ENCODE data around the gene TBX18.

The TBX18 gene

DNA sequence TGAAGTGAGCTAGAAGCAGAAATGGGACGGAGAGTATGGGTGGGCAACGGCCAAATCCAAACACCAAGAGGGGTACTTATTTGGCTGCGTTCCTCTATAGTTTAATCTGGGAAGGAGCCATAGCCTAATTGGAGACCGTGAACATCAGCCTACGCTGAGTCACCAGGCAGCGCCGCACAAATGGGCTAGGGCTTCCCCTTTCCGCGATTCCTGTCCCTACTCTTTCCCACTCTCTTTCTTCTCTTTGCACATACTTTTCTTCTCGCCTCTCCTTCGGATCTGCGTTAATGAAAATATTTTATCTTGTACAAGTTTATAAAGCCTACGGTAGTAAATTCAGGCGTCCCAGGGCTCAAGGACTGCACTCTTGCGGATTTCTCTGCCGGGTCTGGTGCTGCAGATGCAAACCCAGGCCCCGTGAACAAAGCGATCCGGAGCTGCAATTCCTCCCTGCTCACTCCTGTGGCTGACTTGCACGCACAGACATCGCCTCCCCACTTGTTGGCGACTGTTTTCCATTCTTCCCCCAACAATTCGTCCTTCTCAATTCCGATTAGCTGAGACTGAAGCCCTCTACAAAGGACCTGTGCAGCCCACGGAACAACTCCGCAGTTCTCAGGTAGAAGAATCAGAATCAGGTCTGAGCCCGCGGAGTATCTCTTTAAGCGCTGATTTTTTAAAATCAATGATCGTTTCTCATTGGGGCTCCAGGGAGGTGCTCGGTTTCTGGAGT is 4.2 kb upstream of the TBX18 start:
- FAIRE-seq (no peak), DNase-seq (ENCODE audit: insufficient read length, low spot score) (no peak)
- no peak for TF ChIP-seq POLR2A (IDR thresholded peaks at IDR 0.05; ENCODE audit: low read depth, low read length)

GRCh38 chr6:84767526-84768201 is 3.3 kb upstream of the TBX18 start:
- TF ChIP-seq POLR2A (IDR thresholded peaks at IDR 0.05; ENCODE audit: low read depth, low read length), result no peak
- FAIRE-seq (no peak), DNase-seq (ENCODE audit: insufficient read length, low spot score) (no peak)

GRCh38 chr6:84766799-84767525 is 2.6 kb upstream of the TBX18 start:
- DNase-seq (ENCODE audit: insufficient read length, low spot score), result no peak
- no peak for FAIRE-seq
- no peak for TF ChIP-seq POLR2A (IDR thresholded peaks at IDR 0.05; ENCODE audit: low read depth, low read length)

- FAIRE-seq, result no peak
- no peak for DNase-seq (ENCODE audit: insufficient read length, low spot score)
- TF ChIP-seq POLR2A (IDR thresholded peaks at IDR 0.05; ENCODE audit: low read depth, low read length), result no peak
These were observed 1.9 kb upstream of the TBX18 start for GRCh38 chr6:84766118-84766798.

- FAIRE-seq (no peak), DNase-seq (ENCODE audit: insufficient read length, low spot score) (no peak)
- no peak for TF ChIP-seq POLR2A (IDR thresholded peaks at IDR 0.05; ENCODE audit: low read depth, low read length)
These were observed 489 bp downstream of the TBX18 start for GRCh38 chr6:84763886-84764331.

DNA sequence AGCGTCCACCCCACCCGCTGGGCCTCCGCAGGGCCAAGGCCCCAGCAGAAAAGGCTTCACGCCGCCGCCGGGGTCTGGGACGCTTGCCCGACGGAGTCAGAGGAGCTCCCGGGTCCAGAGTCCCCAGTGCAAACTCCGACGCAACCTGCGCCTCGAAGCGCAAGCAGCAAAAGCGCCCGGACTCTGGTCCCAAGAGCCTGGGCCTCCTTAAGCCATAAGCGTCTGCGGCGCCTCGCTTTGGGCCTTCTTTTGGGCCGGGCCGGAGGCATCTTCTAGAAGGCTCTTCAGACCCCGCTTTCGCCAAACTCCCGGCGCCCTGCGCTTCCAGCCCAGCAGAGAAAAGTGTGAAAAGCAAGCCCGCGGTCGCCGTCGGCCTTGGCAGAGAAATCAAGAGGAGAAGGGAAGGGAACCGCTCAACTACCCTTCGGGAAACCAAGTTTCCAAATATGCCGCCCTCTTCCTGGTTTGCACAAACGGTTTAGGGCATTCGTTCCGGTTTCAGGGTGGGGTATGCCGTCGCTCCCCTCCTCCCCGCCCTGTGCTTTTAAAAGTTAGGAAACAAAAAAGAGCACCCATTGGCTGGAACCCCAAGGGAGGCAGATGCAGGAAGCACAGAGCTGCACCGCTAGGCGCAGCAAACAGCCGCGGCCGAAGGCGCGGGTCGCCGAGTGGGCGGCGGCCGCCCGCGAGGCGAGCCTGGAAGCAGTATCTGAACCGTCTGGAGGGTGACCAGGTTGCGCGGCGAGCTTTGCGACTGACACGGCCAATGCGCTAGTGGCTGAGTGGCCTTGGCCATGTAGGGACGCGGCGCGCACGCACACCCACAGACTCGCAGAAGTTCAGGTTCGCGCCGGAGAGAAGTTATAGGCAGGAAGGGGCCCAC is 1.2 kb downstream of the TBX18 start:
- FAIRE-seq (no peak), DNase-seq (ENCODE audit: insufficient read length, low spot score) (no peak)
- no peak for TF ChIP-seq POLR2A (IDR thresholded peaks at IDR 0.05; ENCODE audit: low read depth, low read length)

GRCh38 chr6:84762220-84763002 is 2.0 kb downstream of the TBX18 start:
- TF ChIP-seq POLR2A (IDR thresholded peaks at IDR 0.05; ENCODE audit: low read depth, low read length), result no peak
- FAIRE-seq, result no peak
- DNase-seq (ENCODE audit: insufficient read length, low spot score), result no peak

- FAIRE-seq (no peak), DNase-seq (ENCODE audit: insufficient read length, low spot score) (no peak)
- TF ChIP-seq POLR2A (IDR thresholded peaks at IDR 0.05; ENCODE audit: low read depth, low read length), result no peak
These were observed 5.9 kb downstream of the TBX18 start for GRCh38 chr6:84758486-84758885.

DNA sequence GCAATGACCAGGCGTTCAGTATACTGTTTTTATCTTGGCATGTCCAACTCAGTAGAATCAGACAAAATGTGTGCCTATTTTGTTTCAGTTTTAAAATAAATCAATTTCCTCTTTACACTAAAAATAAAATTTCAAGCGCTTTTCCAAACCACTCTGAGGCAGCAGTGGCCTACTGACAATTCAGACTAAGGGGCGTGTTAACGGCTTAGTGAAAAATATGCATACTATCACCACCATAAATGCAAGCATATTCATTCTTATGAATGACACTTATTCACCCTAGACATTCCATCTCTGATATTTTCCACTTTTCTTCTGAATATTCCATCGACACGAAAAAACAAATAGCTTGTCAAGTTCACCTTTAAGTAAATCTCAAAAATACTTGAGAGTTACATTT is 7.5 kb downstream of the TBX18 start:
- no peak for FAIRE-seq
- no peak for TF ChIP-seq POLR2A (IDR thresholded peaks at IDR 0.05; ENCODE audit: low read depth, low read length)

GRCh38 chr6:84756466-84756865 is 7.9 kb downstream of the TBX18 start:
- no peak for TF ChIP-seq POLR2A (IDR thresholded peaks at IDR 0.05; ENCODE audit: low read depth, low read length)
- DNase-seq (ENCODE audit: insufficient read length, low spot score) (no peak), FAIRE-seq (no peak)

More for the DNA sequence above, 7.5 kb downstream of the TBX18 start:
- DNase-seq (ENCODE audit: insufficient read length, low spot score), result no peak

DNA sequence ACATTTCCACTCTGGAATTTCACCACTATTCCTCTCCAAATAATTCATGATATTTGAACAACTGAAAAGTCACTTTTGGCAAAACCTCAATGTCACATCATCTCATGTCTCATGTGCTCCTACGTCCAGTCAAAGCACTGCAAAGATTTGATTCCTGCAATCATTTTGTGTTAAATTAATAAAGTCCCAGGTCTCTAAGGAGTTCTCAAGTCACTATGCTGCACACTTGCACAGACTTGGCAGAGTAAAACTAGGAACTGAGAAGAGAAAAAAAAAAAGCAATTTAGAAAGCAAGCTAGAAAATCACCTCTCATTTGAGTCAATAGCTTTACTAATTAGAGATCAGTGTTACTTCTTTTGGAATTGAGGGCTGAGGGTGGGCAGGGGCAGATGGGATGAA is 11.2 kb downstream of the TBX18 start:
- TF ChIP-seq POLR2A (IDR thresholded peaks at IDR 0.05; ENCODE audit: low read depth, low read length), result no peak
- FAIRE-seq (no peak), DNase-seq (ENCODE audit: insufficient read length, low spot score) (no peak)

GRCh38 chr6:84752118-84752850 is 12.1 kb downstream of the TBX18 start:
- TF ChIP-seq POLR2A (IDR thresholded peaks at IDR 0.05; ENCODE audit: low read depth, low read length), result no peak
- DNase-seq (ENCODE audit: insufficient read length, low spot score) (no peak), FAIRE-seq (peak; percentile 76)
